LNCAP (cell line): ENCODE results near the gene LMNB1.

Source experiments
- TF ChIP-seq, protein P1 (sequence below): fragments of 450-650 bp; IDR thresholded peaks from 2 replicates; pipeline ENCODE4 v1.5.1; 2017; ENCODE audit warnings: mild to moderate bottlenecking

Gene LMNB1

DNA sequence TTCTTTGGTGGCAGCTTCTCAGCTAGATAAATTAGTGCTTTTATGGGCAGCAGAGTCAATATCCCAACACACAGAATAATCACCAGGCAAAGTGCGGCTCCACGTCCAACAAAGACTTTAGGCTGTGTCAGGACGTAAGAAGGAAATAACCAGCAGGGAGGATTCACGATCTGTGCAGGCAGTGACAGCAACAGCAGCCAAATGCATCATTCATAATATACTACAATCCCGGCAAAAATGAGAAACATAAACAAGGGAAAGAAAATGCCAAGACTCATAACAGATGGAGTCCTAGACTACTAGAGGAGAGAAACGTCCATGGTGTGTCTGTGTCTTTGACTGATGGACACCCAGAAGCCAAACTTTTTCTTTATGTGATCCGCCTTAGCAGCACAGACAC lies 100.7 kb downstream of the LMNB1 start:
- TF ChIP-seq, protein P1, sequence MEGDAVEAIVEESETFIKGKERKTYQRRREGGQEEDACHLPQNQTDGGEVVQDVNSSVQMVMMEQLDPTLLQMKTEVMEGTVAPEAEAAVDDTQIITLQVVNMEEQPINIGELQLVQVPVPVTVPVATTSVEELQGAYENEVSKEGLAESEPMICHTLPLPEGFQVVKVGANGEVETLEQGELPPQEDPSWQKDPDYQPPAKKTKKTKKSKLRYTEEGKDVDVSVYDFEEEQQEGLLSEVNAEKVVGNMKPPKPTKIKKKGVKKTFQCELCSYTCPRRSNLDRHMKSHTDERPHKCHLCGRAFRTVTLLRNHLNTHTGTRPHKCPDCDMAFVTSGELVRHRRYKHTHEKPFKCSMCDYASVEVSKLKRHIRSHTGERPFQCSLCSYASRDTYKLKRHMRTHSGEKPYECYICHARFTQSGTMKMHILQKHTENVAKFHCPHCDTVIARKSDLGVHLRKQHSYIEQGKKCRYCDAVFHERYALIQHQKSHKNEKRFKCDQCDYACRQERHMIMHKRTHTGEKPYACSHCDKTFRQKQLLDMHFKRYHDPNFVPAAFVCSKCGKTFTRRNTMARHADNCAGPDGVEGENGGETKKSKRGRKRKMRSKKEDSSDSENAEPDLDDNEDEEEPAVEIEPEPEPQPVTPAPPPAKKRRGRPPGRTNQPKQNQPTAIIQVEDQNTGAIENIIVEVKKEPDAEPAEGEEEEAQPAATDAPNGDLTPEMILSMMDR, result no peak

DNA sequence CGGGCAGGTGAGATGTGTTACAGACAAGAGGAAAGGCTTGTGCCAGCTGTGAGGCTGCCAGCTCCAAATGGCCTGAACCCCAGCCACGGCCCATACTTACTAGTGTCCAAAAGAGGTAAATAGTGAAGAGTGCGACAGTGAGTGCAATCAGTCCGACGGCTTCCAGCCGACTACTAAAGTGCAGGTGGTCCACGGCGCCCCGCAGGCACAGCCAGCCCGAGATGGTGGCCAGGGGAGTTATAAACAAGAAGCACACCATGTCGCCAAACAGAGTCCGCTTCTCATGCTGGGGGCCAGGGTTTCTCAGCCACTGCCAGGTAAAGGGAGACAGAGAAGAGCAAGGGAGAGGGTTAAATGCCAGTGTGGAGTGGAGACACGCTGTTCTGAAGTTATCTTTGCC lies 101.1 kb downstream of the LMNB1 start:
- TF ChIP-seq, protein P1, result no peak

DNA sequence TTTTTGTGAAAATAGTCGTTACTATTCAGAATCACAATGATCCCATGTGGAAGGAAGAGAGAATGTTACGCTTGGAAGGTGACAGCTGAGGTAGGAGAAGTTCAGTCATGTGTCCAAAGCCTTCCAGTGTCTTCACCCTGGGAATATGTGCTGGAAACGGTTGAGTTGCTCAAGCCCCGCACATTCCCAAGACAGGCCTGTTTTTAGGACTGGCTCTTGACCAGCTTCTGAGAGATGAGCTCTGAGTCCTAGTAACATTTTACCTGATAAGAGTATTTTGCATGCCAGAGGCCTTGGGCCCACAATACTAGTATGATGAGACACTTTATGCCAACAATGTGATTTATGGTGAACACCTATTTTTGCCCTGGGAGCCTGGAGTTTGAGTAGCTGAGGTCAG lies 101.7 kb downstream of the LMNB1 start:
- TF ChIP-seq, protein P1, result no peak

- TF ChIP-seq, protein P1, result no peak
Observed at GRCh38 chr5:126881821-126882600, 105.1 kb downstream of the LMNB1 start.

DNA sequence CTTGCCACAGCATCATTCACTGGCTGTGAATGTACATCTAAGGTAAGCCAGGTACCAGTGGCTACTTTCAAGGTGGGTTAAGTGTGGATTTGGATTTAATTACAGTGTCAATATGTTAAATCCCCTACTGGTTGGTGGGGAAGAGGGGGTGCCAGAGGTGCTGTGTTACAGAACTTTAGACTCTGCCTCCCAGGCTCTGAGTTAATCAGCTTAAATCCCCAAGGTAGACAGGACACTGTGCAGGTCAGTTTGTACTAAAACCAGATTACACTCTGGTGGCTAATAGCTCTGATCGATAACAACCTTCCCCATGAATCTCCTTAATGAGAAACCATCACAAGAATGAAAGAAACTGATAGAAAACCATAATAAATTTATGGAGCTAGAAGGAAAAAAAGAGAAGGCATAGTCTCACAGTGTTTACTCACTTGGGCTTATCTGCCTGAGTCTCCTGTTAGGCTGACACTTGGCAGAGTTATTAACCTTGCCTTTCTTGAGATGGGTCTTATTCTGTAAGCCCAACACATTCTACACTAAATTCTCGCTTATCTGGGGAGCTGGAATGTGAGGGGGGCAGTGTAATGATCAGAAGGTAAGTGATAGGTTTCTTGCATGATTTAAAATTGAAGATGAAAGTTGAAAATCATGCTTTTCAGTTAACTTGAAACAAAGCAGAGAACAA lies 106.8 kb downstream of the LMNB1 start:
- TF ChIP-seq, protein P1, result no peak

- TF ChIP-seq, protein P1, result no peak
Observed at GRCh38 chr5:126884269-126884819, 107.4 kb downstream of the LMNB1 start.
